ENCODE measurements around the gene CCDC178.

Gene CCDC178

DNA sequence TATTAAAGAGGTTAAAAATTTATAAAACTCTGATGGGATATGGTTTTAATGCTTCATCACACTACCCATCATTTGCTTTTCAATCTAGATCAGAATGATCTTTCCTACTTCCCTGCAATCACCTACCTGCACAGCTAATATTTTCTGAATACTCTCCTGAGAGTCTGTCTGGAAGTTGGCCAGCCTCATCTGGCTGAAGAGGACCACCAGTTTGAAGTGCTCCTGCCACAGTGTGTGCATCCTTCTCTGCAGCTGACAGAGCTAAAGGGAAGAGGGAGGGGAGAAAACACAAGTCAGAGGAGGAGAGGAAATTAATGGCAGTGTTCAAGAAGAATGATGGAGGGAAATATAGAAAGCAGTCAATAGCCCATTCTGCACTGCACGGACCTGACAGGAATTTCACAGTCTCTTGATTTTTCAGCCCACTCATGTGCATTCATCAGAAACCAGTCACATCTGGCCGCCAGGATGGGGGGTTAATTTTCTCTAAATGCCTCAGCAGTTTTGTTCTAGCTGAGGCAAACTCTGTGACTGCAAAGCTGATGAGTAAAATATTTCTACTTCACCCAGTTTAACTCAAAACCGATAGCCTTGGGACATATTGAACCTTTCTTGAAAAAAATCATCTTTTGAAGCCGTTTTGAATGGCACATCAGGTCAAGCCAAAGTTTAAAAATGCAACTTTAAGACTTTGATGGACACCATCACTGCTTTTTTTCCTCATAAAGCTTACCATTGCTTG lies 465.9 kb downstream of the CCDC178 start:
- DNase-seq (ENCODE audit: low read depth in 1 of 2, low spot score in 1 of 2): no peak
- Histone ChIP-seq H3K27me3 (ENCODE audit: insufficient read depth, poor library complexity, severe bottlenecking) (no peaks in the 10 kb centered on the region), H3K4me3 (replicated peaks; ENCODE audit: insufficient read depth, low read length) (no peak overlapping the region), H3K27ac (replicated peaks) (no peak overlapping the region)
- no peak for TF ChIP-seq POLR2AphosphoS5 (IDR thresholded peaks at IDR 0.05; ENCODE audit: low read depth)
- no peak for TF ChIP-seq SPI1 (IDR thresholded peaks at IDR 0.05; ENCODE audit: borderline replicate concordance, low read depth)
- TF ChIP-seq, protein P1, sequence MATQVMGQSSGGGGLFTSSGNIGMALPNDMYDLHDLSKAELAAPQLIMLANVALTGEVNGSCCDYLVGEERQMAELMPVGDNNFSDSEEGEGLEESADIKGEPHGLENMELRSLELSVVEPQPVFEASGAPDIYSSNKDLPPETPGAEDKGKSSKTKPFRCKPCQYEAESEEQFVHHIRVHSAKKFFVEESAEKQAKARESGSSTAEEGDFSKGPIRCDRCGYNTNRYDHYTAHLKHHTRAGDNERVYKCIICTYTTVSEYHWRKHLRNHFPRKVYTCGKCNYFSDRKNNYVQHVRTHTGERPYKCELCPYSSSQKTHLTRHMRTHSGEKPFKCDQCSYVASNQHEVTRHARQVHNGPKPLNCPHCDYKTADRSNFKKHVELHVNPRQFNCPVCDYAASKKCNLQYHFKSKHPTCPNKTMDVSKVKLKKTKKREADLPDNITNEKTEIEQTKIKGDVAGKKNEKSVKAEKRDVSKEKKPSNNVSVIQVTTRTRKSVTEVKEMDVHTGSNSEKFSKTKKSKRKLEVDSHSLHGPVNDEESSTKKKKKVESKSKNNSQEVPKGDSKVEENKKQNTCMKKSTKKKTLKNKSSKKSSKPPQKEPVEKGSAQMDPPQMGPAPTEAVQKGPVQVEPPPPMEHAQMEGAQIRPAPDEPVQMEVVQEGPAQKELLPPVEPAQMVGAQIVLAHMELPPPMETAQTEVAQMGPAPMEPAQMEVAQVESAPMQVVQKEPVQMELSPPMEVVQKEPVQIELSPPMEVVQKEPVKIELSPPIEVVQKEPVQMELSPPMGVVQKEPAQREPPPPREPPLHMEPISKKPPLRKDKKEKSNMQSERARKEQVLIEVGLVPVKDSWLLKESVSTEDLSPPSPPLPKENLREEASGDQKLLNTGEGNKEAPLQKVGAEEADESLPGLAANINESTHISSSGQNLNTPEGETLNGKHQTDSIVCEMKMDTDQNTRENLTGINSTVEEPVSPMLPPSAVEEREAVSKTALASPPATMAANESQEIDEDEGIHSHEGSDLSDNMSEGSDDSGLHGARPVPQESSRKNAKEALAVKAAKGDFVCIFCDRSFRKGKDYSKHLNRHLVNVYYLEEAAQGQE (IDR thresholded peaks at IDR 0.05; ENCODE audit: insufficient replicate concordance, low read depth): no peak
- TF ChIP-seq, protein P2, sequence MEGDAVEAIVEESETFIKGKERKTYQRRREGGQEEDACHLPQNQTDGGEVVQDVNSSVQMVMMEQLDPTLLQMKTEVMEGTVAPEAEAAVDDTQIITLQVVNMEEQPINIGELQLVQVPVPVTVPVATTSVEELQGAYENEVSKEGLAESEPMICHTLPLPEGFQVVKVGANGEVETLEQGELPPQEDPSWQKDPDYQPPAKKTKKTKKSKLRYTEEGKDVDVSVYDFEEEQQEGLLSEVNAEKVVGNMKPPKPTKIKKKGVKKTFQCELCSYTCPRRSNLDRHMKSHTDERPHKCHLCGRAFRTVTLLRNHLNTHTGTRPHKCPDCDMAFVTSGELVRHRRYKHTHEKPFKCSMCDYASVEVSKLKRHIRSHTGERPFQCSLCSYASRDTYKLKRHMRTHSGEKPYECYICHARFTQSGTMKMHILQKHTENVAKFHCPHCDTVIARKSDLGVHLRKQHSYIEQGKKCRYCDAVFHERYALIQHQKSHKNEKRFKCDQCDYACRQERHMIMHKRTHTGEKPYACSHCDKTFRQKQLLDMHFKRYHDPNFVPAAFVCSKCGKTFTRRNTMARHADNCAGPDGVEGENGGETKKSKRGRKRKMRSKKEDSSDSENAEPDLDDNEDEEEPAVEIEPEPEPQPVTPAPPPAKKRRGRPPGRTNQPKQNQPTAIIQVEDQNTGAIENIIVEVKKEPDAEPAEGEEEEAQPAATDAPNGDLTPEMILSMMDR (IDR thresholded peaks at IDR 0.05; ENCODE audit: insufficient read depth, low read length): no peak
- TF ChIP-seq GABPA (IDR thresholded peaks at IDR 0.05; ENCODE audit: low read depth): no peak

DNA sequence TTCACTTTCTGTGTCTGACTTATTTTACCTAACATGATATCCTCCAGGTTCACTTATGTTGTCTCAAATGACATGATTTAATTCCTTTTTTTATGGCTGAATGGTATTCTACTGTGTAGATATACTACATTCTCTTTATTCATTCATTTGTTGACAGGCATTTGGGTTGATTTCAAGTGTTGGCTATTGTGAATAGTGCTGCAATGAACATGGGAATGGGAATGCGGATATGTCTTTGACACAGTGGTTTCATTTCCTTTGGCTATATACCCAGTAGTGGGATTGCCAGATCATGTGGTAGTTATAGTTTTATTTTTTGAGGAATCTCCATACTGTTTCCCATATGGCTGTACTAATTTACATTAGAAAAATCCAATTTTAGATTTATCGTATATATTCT lies 472.3 kb downstream of the CCDC178 start:
- Histone ChIP-seq H3K4me3 (replicated peaks; ENCODE audit: insufficient read depth, low read length) (no peak overlapping the region), H3K27me3 (ENCODE audit: insufficient read depth, poor library complexity, severe bottlenecking) (peaks cover 2% of the 10 kb centered on the region), H3K27ac (replicated peaks) (no peak overlapping the region)
- TF ChIP-seq GABPA (IDR thresholded peaks at IDR 0.05; ENCODE audit: low read depth): no peak
- TF ChIP-seq, protein P1 (IDR thresholded peaks at IDR 0.05; ENCODE audit: insufficient replicate concordance, low read depth): no peak
- TF ChIP-seq, protein P2 (IDR thresholded peaks at IDR 0.05; ENCODE audit: insufficient read depth, low read length): no peak
- no peak for DNase-seq (ENCODE audit: low read depth in 1 of 2, low spot score in 1 of 2)

DNA sequence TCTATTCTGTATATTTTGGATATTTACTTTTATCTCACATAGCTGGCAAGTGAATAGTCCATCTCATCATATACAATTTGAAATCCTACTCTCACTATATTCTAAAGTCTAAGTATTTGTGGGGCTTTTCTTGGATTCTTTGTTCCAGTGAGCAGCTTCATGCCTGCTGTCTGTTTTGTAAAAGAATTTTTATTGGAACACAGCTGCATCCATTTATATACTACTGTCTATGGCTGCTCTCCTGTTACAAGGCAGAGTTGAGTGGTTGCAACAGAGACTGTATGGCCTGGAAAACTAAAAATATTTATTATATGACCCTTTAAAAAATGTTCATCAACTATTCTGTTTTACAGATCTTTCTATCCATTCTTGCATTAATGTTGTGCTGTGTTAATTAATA lies 474.4 kb downstream of the CCDC178 start:
- no peak overlapping the region for H3K4me3 ChIP-seq (replicated peaks; ENCODE audit: insufficient read depth, low read length)
- H3K27ac ChIP-seq (replicated peaks): no peak overlapping the region
- no peak for DNase-seq (ENCODE audit: low read depth in 1 of 2, low spot score in 1 of 2)
- H3K27me3 ChIP-seq (ENCODE audit: insufficient read depth, poor library complexity, severe bottlenecking): peaks cover 2% of the 10 kb centered on the region
- TF ChIP-seq POLR2AphosphoS5 (IDR thresholded peaks at IDR 0.05; ENCODE audit: low read depth): no peak
- TF ChIP-seq, protein P2 (IDR thresholded peaks at IDR 0.05; ENCODE audit: insufficient read depth, low read length): no peak
- TF ChIP-seq, protein P1 (IDR thresholded peaks at IDR 0.05; ENCODE audit: insufficient replicate concordance, low read depth): no peak
- TF ChIP-seq GABPA (IDR thresholded peaks at IDR 0.05; ENCODE audit: low read depth): no peak
- TF ChIP-seq SPI1 (IDR thresholded peaks at IDR 0.05; ENCODE audit: borderline replicate concordance, low read depth): no peak

Measured in HL-60 (cell line).